Spleen (tissue), 11 donors: Measurements from ENCODE around the gene ST3GAL3. TPM values are rescaled to one million over a fixed set of nuclear protein-coding genes. Genes with fewer than 3 reads are reported as not detected.

ENCODE experiments used
- DNase-seq: peaks from one replicate; pipeline ENCODE4 v3.0.0-alpha.2; 2020
- H3K27ac ChIP-seq, 8 donors: fragments of 200-600 bp; sonication (generic) in 7 of 8; 1 replicate in 4 of 8; 2 replicates in 4 of 8; pipeline versions ENCODE4 v1.5.0 to v1.8.0; 2016 to 2021; ENCODE audit warnings: inconsistent platforms in 4 of 8, mild to moderate bottlenecking in 4 of 8, moderate library complexity in 1 of 8
- H3K27me3 ChIP-seq, 7 donors: fragments of 200-600 bp; sonication (generic) in 6 of 7; replicated peaks in 1 of 7; 1 replicate in 4 of 7; 2 replicates in 3 of 7; pipeline versions ENCODE4 v1.5.0 to v1.8.0; 2016 to 2021; ENCODE audit warnings: inconsistent platforms in 3 of 7, mild to moderate bottlenecking in 1 of 7
- H3K36me3 ChIP-seq, 6 donors: fragments of 200-600 bp; sonication (generic) in 5 of 6; 1 replicate in 4 of 6; 2 replicates in 2 of 6; pipeline versions ENCODE4 v1.5.0 to v1.8.0; 2016 to 2021; ENCODE audit warnings: inconsistent platforms in 2 of 6
- H3K4me1 ChIP-seq, 6 donors: fragments of 200-600 bp; sonication (generic) in 5 of 6; 1 replicate in 3 of 6; 2 replicates in 3 of 6; pipeline versions ENCODE4 v1.5.0 to v1.8.0; 2016 to 2021; ENCODE audit warnings: inconsistent platforms in 3 of 6
- H3K4me3 ChIP-seq, 8 donors: fragments of 200-600 bp; sonication (generic) in 7 of 8; 1 replicate in 4 of 8; 2 replicates in 4 of 8; pipeline versions ENCODE4 v1.5.0 to v1.8.0; 2016 to 2021; ENCODE audit warnings: inconsistent platforms in 4 of 8, mild to moderate bottlenecking in 4 of 8, moderate library complexity in 2 of 8
- H3K9me3 ChIP-seq, 8 donors: fragments of 200-600 bp; sonication (generic) in 7 of 8; 1 replicate in 4 of 8; 2 replicates in 4 of 8; pipeline versions ENCODE4 v1.5.0 to v1.8.0; 2016 to 2021; ENCODE audit warnings: inconsistent platforms in 4 of 8
- POLR2A ChIP-seq, 3 donors: fragments of 450-650 bp; IDR thresholded peaks; one replicate each; pipeline ENCODE4 v1.5.1; 2017; ENCODE audit warnings: antibody characterized with exemption in 3 of 3, mild to moderate bottlenecking in 1 of 3
- POLR2AphosphoS5 ChIP-seq, 3 donors: sonication (generic); formaldehyde crosslinking; IDR thresholded peaks; one replicate each; pipeline ENCODE4 v1.5.1; 2017; ENCODE audit warnings: antibody characterized with exemption in 3 of 3
- WGBS, 5 donors: extraction: QIAGEN DNeasy Blood & Tissue Kit in 3 of 5; methylation state at CpG; one replicate each; pipeline versions ENCODE4 v1.1.5 to v1.1.7; 2013 to 2018; 5-methylcytosine and 5-hydroxymethylcytosine counted together
- intact Hi-C: fragments of 100-400 bp; cut with DNase I; formaldehyde crosslinking; loops from one replicate; pipeline ENCODE4 v1.15.0; 2023; ENCODE audit warnings: low total_unique reads
- polyA plus RNA-seq, 3 donors: library from polyadenylated mRNA; stranded (reverse); fragments of 200-250 nt; gene quantifications; one replicate each; pipeline ENCODE4 v1.2.1, GENCODE V29; 2013
- total RNA-seq, 7 donors: library from RNA; depleted of rRNA in 3 of 7; stranded (reverse); fragments of >200 nt in 3 of 7; fragmentation: NEBNext Ultra II Directional in 4 of 7; extraction: Animal tissue kit (Norgen Biotek cat#: 25700) in 4 of 7; gene quantifications; one replicate each; pipeline versions ENCODE4 v1.1.0 to v1.2.1, GENCODE V29; 2016 to 2021
- TF ChIP-seq, protein P1 (sequence below), 11 experiments: fragments of 200-600 bp in 7 of 11; fragments of 450-650 bp in 4 of 11; sonication (generic) in 4 of 11; IDR thresholded peaks in 8 of 11; conservative IDR thresholded peaks in 3 of 11; 1 replicate in 7 of 11; 2 replicates in 4 of 11; pipeline versions ENCODE4 v1.4.0 to v1.8.0; 2016 to 2021; ENCODE audit warnings: antibody characterized with exemption in 11 of 11, inconsistent platforms in 4 of 11, mild to moderate bottlenecking in 1 of 11
- donor health status: healthy with polysubstance abuse.
- donor health status: DM: no; HTN: no; CAD: no; lungs with moderate emphysema.
- donor health status: DM: no; HTN: no; CAD: no.
- donor health status: Bipolar disorder and iron deficiency.
- donor health status: healthy.
- donor health status: DM: no; HTN: no; CAD: no.
- donor health status: DM: yes; HTN: yes; CAD: no.

ST3GAL3 gene
- total and polyA plus RNA-seq, 10 donors = 6.4 to 34.3 (median 21.0) TPM

DNA sequence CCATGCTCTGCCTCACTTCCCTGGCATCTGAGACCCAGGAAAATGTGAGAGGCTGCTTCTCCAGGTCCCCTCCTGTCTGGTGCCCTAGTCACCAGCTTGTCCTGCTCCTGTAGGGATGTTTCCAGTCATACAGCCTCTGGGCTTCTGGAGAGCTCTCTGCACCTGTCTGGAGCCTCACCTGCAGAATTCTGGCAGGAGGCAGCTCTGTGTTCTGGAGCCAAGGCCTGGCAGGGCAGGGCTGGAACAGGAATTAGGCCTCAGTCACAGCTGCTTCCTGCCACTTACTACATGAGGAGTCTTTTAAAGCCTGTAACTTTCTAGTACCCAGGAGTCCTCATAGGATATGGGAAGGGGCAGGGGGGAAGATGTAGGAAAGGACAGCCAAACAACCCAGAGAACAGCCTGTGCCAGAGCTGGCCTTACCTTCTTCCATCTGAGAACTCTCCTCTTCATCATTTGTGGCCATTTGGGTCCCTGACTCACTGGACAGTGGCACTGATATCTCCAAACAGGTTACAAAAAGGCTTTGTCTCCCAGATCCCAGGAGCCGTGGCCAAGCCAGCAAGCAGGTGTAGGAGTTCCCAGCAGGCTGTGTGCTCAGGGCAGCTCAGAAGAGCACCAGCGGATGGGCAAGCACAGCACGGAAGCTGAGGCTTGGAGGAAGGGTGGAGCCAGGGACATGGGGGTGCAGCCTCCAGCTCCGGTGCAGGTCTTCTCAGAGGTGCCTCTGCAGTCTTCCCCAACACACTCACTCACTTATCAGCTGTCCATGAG, 194.9 kb downstream of the ST3GAL3 start:
- TF ChIP-seq POLR2AphosphoS5 (IDR thresholded peaks at IDR 0.05) (no peak), POLR2A (IDR thresholded peaks at IDR 0.05) (no peak)
- TF ChIP-seq, protein P1, sequence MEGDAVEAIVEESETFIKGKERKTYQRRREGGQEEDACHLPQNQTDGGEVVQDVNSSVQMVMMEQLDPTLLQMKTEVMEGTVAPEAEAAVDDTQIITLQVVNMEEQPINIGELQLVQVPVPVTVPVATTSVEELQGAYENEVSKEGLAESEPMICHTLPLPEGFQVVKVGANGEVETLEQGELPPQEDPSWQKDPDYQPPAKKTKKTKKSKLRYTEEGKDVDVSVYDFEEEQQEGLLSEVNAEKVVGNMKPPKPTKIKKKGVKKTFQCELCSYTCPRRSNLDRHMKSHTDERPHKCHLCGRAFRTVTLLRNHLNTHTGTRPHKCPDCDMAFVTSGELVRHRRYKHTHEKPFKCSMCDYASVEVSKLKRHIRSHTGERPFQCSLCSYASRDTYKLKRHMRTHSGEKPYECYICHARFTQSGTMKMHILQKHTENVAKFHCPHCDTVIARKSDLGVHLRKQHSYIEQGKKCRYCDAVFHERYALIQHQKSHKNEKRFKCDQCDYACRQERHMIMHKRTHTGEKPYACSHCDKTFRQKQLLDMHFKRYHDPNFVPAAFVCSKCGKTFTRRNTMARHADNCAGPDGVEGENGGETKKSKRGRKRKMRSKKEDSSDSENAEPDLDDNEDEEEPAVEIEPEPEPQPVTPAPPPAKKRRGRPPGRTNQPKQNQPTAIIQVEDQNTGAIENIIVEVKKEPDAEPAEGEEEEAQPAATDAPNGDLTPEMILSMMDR (IDR thresholded peaks at IDR 0.05 in 8 of 11, conservative IDR thresholded peaks at IDR 0.05 in 3 of 11) = no peak
- intact Hi-C loops = no loop called here
- 73 to 87% (median 79%) methylated on average over 4 of the region's 4 CpGs for WGBS, 5 donors

DNA sequence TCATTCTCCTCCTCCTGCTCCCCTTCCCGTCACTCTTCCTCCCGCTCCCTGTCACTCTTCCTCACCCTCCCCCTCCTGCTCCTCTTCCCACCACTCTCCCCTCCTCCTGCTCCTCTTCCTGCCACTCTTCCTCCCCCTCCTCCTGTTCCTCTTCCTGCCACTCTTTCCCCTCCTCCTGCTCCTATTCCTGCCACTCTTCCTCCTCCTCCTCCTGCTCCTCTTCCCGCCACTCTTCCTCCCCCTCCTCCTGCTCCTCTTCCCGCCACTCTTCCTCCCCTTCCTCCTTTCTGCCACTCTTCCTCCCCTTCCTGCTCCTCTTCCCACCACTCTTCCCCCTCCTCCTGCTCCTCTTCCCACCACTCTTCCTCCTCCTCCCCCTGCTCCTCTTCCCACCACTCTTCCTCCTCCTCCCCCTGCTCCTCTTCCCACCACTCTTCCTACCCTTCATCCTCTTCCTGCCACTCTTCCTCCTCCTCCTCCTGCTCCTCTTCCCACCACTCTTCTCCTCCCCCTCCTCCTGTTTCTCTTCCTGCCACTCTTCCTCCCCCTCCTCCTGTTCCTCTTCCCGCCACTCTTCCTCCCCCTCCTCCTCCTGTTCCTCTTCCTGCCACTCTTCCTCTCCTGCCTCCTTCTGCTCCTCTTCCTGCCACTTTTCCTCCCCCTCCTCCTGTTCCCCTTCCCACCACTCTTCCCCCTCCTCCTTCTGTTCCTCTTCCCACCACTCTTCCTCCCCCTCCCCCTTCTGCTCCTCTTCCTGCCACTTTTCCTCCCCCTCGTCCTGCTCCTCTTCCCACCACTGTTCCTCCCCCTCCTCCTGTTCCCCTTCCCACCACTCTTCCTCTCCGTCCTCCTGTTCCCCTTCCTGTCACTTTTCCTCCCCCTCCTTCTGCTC, 197.6 kb downstream of the ST3GAL3 start:
- H3K4me1 ChIP-seq = peaks cover 0 to 15% (median 6%) of the 10 kb centered on the region in 6 donors
- H3K4me3 ChIP-seq = no peak overlapping the region
- no peak for TF ChIP-seq POLR2AphosphoS5 (IDR thresholded peaks at IDR 0.05)
- no peak for TF ChIP-seq POLR2A (IDR thresholded peaks at IDR 0.05)
- TF ChIP-seq, protein P1 (IDR thresholded peaks at IDR 0.05 in 8 of 11, conservative IDR thresholded peaks at IDR 0.05 in 3 of 11) = no peak
- DNase-seq = no peak
- 43 to 71% (median 50%) methylated on average over 6 to 7 of the region's 7 CpGs for WGBS, 5 donors
- no peak overlapping the region for H3K27ac ChIP-seq
- H3K9me3 ChIP-seq = no peaks in the 10 kb centered on the region
- intact Hi-C loops = no loop called here
- peaks cover 0 to 49% (median 0%) of the 10 kb centered on the region in 6 donors for H3K36me3 ChIP-seq
- H3K27me3 ChIP-seq = no peaks in the 10 kb centered on the region

More for the DNA sequence above, 194.9 kb downstream of the ST3GAL3 start:
- no peaks in the 10 kb centered on the region for H3K27me3 ChIP-seq
- no peak overlapping the region for H3K4me3 ChIP-seq
- peaks cover 0 to 15% (median 6%) of the 10 kb centered on the region in 6 donors for H3K4me1 ChIP-seq
- H3K27ac ChIP-seq = peak overlapping the region in 3 of 8 donors; percentile 28 to 52 (median 30)
- no peak for DNase-seq
- H3K36me3 ChIP-seq = peaks cover 0 to 59% (median 10%) of the 10 kb centered on the region in 6 donors
- H3K9me3 ChIP-seq = no peaks in the 10 kb centered on the region

DNA sequence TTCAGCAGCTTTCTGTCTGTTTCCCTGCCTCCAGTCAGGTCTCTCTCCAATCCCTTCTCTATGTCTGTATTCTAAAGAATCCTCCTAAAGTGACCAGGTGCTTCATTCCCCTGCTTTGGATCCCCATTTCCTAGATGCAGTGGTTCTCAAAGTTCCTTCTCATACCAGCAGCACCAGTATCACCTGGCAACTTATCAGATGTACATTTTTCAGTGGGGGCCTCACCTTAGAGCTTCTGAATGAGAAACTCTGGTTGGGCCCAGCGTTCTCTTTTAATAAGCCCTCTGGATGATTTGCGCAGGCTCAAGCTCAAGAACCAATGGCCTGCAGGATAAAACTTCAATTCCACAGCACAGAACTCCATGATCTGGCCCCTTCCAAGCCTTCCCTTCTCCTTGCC, 200.9 kb downstream of the ST3GAL3 start:
- H3K9me3 ChIP-seq = no peaks in the 10 kb centered on the region
- H3K4me1 ChIP-seq = no peaks in the 10 kb centered on the region
- no peak overlapping the region for H3K4me3 ChIP-seq
- no peak overlapping the region for H3K27ac ChIP-seq
- H3K27me3 ChIP-seq = no peaks in the 10 kb centered on the region
- WGBS, 5 donors = 94 to 98% (median 96%) methylated on average over 2 of the region's 2 CpGs
- intact Hi-C loops = no loop called here
- TF ChIP-seq POLR2A (IDR thresholded peaks at IDR 0.05) (no peak), POLR2AphosphoS5 (IDR thresholded peaks at IDR 0.05) (no peak)
- TF ChIP-seq, protein P1 (IDR thresholded peaks at IDR 0.05 in 8 of 11, conservative IDR thresholded peaks at IDR 0.05 in 3 of 11) = no peak
- no peak for DNase-seq
- peaks cover 0 to 46% (median 0%) of the 10 kb centered on the region in 6 donors for H3K36me3 ChIP-seq
